Measurements from ENCODE around the gene MMD.

GRCh38 chr17:55411463-55411855 is 10.2 kb downstream of the MMD start:
- TF ChIP-seq, protein P1, sequence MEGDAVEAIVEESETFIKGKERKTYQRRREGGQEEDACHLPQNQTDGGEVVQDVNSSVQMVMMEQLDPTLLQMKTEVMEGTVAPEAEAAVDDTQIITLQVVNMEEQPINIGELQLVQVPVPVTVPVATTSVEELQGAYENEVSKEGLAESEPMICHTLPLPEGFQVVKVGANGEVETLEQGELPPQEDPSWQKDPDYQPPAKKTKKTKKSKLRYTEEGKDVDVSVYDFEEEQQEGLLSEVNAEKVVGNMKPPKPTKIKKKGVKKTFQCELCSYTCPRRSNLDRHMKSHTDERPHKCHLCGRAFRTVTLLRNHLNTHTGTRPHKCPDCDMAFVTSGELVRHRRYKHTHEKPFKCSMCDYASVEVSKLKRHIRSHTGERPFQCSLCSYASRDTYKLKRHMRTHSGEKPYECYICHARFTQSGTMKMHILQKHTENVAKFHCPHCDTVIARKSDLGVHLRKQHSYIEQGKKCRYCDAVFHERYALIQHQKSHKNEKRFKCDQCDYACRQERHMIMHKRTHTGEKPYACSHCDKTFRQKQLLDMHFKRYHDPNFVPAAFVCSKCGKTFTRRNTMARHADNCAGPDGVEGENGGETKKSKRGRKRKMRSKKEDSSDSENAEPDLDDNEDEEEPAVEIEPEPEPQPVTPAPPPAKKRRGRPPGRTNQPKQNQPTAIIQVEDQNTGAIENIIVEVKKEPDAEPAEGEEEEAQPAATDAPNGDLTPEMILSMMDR (conservative IDR thresholded peaks at IDR 0.05; ENCODE audit: low read length) = no peak
- no peak for TF ChIP-seq EZH2phosphoT487 (IDR thresholded peaks at IDR 0.05; ENCODE audit: borderline replicate concordance)

All from Loucy (cell line).